ENCODE data around the gene MAN1C1.

DNA sequence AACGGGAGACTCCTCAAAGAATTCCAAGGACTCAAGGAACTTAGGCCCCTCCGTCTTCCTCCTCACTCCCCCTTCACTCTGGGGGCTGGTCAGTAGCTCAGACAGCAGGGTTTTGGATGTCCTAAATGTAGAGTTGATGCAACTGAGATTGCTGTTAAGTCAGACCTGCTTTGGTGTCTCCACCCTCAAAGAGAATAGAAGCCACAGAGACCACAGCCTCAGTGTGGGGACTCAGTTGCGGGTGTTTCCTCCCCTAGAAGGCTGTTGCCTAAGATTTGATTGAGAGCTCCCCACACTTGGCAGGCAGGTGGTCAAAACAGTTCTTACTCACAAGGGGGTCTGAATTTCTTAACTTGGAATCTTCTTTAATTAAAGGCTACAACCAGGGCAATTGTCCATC lies 7.6 kb downstream of the MAN1C1 start:
- TF ChIP-seq CTCF (IDR thresholded peaks at IDR 0.05; ENCODE audit: borderline replicate concordance, extremely low read depth, low read length, poor library complexity, severe bottlenecking): no peak
- no peak for TF ChIP-seq EZH2 (IDR thresholded peaks at IDR 0.05; ENCODE audit: borderline replicate concordance, low read depth, low read length, severe bottlenecking)
